Astrocyte (in vitro differentiated cells and primary cell): ENCODE results near the gene GIPC1.
"Not testable (repeated sequence)": the region's sequence is repeated elsewhere in the genome, so short reads cannot be mapped to it uniquely, and the experiment has no call there.

Source experiments
- CTCF ChIP-seq: IDR thresholded peaks from 2 replicates; pipeline ENCODE4 v1.5.1; 2011; ENCODE audit warnings: low read depth, mild to moderate bottlenecking, inconsistent platforms, low read length, moderate library complexity; ENCODE audit not compliant: insufficient read depth
- EZH2 ChIP-seq: IDR thresholded peaks from 2 replicates; pipeline ENCODE4 v1.6.1; 2012; ENCODE audit warnings: mild to moderate bottlenecking, low read length, inconsistent platforms; ENCODE audit not compliant: insufficient read depth

- not testable (repeated sequence) for TF ChIP-seq CTCF, EZH2
Observed at GRCh38 chr19:14504575-14504974, 8.6 kb upstream of the GIPC1 start.
